ENCODE results near the gene MAFG.

DNA sequence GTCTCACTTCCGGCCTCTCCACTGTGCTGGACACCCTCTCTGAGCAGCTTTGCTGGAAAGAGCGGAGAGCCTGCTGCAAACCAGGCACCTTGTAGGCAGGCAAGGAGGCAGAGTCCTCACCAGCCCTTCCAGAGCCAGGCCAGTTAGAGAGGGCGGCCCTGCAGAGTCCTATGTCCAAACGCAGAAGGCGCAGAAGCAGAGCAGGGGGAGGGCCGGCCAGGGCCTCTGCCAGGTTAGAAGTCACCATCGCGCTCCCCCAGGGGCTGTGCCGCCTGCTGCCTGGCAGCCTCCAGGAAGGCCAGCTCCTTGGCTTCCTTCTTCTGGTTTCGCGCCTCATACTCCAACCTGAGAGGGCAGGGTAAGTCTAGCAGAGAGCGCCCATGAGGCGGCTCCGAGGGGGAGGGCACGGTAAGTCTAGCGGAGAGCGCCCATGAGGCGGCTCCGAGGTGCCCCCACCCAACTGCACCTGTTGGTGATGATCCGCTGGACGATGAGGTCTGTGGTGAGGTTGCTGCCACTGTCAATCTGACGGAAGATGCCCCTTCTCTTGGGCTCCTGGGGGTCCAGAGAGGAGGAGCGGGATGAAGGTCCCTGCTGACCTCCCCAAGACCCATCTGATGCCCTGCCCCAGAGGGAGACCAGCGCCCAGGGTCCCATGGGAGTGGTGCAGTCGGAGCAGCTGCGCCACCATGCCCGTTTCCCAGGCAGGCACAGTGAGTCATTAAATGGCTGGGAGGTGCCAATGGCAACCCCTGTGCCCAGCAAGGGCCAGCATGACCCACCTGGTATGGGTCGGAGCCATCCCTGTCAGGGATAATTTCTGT lies 22.7 kb downstream of the MAFG start:
- TF ChIP-seq, protein P1, sequence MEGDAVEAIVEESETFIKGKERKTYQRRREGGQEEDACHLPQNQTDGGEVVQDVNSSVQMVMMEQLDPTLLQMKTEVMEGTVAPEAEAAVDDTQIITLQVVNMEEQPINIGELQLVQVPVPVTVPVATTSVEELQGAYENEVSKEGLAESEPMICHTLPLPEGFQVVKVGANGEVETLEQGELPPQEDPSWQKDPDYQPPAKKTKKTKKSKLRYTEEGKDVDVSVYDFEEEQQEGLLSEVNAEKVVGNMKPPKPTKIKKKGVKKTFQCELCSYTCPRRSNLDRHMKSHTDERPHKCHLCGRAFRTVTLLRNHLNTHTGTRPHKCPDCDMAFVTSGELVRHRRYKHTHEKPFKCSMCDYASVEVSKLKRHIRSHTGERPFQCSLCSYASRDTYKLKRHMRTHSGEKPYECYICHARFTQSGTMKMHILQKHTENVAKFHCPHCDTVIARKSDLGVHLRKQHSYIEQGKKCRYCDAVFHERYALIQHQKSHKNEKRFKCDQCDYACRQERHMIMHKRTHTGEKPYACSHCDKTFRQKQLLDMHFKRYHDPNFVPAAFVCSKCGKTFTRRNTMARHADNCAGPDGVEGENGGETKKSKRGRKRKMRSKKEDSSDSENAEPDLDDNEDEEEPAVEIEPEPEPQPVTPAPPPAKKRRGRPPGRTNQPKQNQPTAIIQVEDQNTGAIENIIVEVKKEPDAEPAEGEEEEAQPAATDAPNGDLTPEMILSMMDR (IDR thresholded peaks at IDR 0.05), result no peak
- no peak for TF ChIP-seq POLR2A (IDR thresholded peaks at IDR 0.05)
